RWPE1 (cell line): ENCODE measurements around the gene XYLB.

ENCODE experiments used
- CTCF ChIA-PET: fragments of 350-600 bp; sonication (Branson Sonifier 250); formaldehyde crosslinking; extraction: SDS; loops from one replicate; lab custom pipeline; 2021; lab: Yijun Ruan, JAX
- POLR2A ChIA-PET: fragments of 400-600 bp; formaldehyde crosslinking; extraction: SDS; loops from one replicate; lab custom pipeline; 2020; ENCODE audit warnings: antibody characterized with exemption; ENCODE audit not compliant: low non-redundant PET; lab: Yijun Ruan, JAX
- DNase-seq: peaks from one replicate; pipeline ENCODE4 v3.0.0; 2012; ENCODE audit warnings: low spot score
- H3K27ac ChIP-seq: fragments of 450-650 bp; 2 replicates; pipeline ENCODE4 v1.5.1; 2017
- TF ChIP-seq, protein P1 (sequence below): fragments of 450-650 bp; conservative IDR thresholded peaks from 2 replicates; pipeline ENCODE4 v1.5.1; 2017; ENCODE audit warnings: low read depth, mild to moderate bottlenecking

The XYLB gene

DNA sequence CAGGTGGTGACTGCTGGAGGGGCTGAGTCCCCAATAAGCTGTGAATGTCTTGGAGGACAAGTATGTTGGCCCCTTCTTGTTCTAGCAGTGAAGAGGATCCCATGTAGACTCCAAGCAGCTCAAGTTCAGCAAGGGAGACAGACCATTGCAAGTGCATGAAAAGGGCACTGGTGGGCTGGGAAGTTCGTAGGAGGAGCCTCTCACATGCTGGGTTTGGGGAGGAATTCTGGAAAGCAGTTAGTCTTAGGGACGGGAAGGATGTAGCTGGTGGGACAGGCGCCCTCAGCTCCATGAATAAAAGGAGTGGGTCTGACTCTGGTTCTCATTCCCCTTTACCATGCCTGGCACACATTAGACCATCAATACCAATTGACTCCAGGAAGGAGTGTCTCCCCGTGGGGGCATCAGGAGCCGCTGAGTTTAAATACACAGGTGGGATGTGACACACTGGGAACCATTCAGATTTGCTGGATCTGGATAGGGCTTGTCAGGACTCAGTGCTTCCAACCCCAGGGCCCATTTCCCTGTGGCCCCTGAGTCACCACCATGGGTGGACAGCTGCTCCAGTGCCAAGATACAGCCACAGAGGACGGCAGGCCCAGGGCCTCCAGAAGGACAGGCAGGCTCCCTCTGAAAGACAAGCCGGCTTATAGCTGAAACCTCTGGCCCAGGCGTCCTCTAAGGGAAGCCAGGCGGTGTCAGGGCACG, 552 bp upstream of the XYLB start:
- CTCF ChIA-PET, result interaction anchor here (0.6 to 2.0 kb wide), 11 partner anchors 9 to 947 kb away, joined by 3 to 9 read pairs (median 4); partner anchors contain the start of genes ACAA1 and EXOG
- no peak for DNase-seq
- TF ChIP-seq, protein P1, sequence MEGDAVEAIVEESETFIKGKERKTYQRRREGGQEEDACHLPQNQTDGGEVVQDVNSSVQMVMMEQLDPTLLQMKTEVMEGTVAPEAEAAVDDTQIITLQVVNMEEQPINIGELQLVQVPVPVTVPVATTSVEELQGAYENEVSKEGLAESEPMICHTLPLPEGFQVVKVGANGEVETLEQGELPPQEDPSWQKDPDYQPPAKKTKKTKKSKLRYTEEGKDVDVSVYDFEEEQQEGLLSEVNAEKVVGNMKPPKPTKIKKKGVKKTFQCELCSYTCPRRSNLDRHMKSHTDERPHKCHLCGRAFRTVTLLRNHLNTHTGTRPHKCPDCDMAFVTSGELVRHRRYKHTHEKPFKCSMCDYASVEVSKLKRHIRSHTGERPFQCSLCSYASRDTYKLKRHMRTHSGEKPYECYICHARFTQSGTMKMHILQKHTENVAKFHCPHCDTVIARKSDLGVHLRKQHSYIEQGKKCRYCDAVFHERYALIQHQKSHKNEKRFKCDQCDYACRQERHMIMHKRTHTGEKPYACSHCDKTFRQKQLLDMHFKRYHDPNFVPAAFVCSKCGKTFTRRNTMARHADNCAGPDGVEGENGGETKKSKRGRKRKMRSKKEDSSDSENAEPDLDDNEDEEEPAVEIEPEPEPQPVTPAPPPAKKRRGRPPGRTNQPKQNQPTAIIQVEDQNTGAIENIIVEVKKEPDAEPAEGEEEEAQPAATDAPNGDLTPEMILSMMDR, result no peak
- H3K27ac ChIP-seq, result peak overlapping the region; percentile 71
- POLR2A ChIA-PET, result no interaction called here

DNA sequence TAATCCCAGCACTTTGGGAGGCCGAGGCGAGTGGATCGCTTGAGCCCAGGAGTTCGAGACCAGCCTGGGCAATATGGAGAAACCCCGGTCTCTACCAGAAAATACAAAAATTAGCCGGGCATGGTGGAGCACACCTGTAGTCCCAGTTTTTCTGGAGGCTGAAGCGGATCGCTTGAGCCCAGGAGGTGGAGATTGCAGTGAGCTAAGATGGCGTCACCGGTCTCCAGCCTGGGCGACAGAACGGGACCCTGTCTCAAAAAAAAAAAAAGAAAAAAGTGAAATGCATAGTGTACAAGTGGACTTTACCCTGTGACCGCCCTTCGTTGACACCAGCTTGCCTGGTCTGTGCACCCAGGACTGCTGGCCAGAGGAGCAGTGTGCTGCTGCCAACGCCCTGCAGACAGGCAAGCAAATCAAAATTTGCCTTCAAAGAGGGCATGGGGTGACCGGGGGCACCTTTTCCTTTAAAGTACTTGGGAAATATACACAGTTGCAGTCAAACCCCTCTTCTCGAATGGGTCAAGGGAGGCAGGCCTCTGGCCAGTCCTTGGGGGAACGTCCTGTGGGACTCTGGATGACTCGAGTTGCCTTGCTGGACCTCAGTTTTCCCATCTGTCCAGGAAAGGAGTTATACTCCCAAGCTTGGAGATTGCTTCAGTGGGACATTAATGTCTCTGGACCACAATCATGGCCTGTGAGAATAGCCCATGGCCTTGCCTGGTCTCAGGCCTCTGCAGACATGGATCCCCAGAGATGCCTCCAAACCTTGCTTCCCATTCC, 1.0 kb downstream of the XYLB start:
- TF ChIP-seq, protein P1, result no peak
- CTCF ChIA-PET, result interaction anchor here (0.6 kb wide), 1 partner anchor 36 kb away, joined by 4 read pairs; no protein-coding TSS in a partner anchor
- no peak for DNase-seq
- POLR2A ChIA-PET, result no interaction called here
- peak overlapping the region; percentile 71 for H3K27ac ChIP-seq

DNA sequence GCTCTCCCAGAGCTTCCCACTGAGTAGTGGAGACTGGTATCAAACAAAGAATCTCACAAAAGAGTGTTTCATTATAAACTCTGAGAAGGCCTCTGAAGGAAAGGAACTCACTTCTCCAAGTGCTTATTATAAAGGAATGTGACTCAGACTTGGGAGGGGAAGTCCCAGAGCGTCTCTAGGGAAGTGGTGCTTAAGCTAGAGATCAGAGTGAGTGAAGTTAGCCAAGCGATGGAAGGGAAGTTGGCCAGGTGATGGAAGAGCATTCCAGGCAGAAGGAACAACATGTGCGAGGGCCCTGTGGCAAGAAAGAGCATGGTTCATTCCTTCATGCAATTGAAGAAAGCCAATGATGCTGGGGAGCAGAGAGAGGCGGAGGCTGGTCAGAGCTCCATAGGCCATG, 2.3 kb downstream of the XYLB start:
- CTCF ChIA-PET, result interaction anchor here (1.1 kb wide), 1 partner anchor 13 kb away, joined by 5 read pairs; no protein-coding TSS in a partner anchor
- POLR2A ChIA-PET, result no interaction called here
- no peak for DNase-seq

DNA sequence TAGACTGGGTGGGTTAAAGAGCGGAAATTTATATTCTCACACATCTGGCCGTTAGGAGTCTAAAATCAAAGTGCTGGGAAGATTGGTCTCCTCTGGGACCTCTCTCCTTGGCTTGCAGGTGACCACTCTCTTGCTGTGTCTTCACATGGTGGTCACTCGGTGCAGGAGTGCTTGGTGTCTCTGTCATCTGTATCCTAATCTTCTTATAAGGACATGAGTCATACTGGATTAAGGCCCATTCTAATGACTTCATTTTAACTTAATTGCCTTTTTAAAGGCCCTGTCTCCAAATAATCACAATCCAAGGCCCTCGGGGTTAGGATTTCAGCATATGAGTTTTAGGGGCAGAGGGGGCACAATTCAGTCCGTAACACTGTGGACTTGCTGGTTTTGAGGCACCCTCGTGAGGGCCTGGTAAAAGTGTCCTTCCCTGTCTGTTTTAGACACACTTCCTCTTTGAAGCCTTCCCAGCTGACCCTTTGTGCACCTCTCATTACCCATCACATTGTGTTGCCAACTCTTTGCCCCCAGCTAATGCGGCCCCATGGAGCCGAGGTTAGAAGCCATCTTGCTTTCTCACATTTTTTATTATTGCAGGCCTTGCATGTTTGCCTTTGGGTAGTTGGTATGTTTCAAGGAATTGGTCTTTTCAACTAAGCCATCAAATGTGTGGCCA, 3.2 kb downstream of the XYLB start:
- no peak for DNase-seq
- POLR2A ChIA-PET, result no interaction called here
- TF ChIP-seq, protein P1, result no peak
- H3K27ac ChIP-seq, result no peak overlapping the region
- CTCF ChIA-PET, result interaction anchor here (1.1 kb wide), 1 partner anchor 12 kb away, joined by 5 read pairs; no protein-coding TSS in a partner anchor

More for the DNA sequence above, 2.3 kb downstream of the XYLB start:
- no peak overlapping the region for H3K27ac ChIP-seq
- TF ChIP-seq, protein P1, result no peak

DNA sequence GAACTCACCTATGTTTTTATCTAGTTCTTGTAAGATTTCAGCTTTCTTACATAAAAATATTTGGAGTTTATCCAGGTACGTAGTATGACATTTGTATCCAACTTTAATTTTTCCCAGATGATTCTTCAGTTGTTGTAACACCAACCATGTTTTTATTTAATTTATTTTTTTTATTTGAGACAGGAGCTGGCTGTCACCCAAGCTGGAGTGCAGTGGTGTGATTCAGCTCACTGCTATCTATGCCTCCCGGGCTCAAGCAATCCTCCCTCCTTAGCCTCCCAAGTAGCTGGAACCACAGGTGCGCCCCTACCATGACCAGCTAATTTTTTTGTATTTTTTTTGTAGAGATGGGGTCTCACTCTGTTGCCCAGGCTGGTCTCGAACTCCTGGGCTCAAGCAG, 6.6 kb downstream of the XYLB start:
- peak overlapping the region; percentile 31 for H3K27ac ChIP-seq
- no peak for DNase-seq
- POLR2A ChIA-PET, result no interaction called here
- TF ChIP-seq, protein P1, result no peak
- CTCF ChIA-PET, result interaction anchor here (1.0 kb wide), 1 partner anchor 126 kb away, joined by 5 read pairs; no protein-coding TSS in a partner anchor
